ENCODE measurements around the gene KITLG. TPM values are rescaled to one million over a fixed set of nuclear protein-coding genes. Genes with fewer than 3 reads are reported as not detected.
"Not testable (repeated sequence)": the region's sequence is repeated elsewhere in the genome, so short reads cannot be mapped to it uniquely, and the experiment has no call there.

KITLG gene
- total and polyA plus RNA-seq, 2 of the 8 experiments (the other 6 are each of a cell fraction or from before 2014, with no cell fraction given), result 1.3 to 7.8 TPM

DNA sequence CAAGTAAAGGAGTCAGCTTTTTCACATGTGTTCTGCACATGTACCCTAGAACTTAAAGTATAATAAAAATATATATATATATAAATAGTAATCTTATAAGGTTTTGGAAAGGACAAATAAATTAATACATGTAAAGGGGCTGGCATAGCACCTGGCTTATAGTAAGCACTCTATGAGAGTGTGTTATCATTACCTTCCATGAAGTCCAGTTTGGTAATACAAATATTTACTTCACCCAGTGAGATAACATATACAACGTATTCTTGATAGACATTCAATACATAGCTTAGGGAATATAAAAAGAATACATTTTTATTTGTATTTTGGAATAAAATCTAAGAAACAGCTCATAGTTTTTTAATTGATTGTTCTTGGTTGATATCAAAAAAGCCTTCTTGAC lies 47.8 kb upstream of the KITLG start:
- H4K8ac ChIP-seq (ENCODE audit: extremely low read depth, insufficient read depth, low read length); H4K91ac ChIP-seq (replicated peaks; ENCODE audit: insufficient read length, low read length); H2BK120ac ChIP-seq (replicated peaks; ENCODE audit: low read depth, low read length); H3K23ac ChIP-seq (ENCODE audit: insufficient read length); H2BK5ac ChIP-seq (ENCODE audit: low read depth, low read length); H3K9ac ChIP-seq (replicated peaks in 1 of 4; ENCODE audit: extremely low read depth in 1 of 4, low read depth in 3 of 4, low read length in 3 of 4); DNase-seq (ENCODE audit: low read depth in 1 of 2, low spot score in 2 of 2); H2AK5ac ChIP-seq (ENCODE audit: low read depth, low read length); H3K4ac ChIP-seq (replicated peaks; ENCODE audit: insufficient read length, low read depth, low read length); H2AFZ ChIP-seq (ENCODE audit: low read length); H3K4me1 ChIP-seq (replicated peaks in 1 of 4; ENCODE audit: control insufficient read depth in 3 of 4, insufficient read depth in 4 of 4, low read length in 3 of 4); H4K20me1 ChIP-seq (replicated peaks in 1 of 2; ENCODE audit: control insufficient read depth in 1 of 2, insufficient read depth in 2 of 2, low read length in 2 of 2); H3K14ac ChIP-seq (ENCODE audit: insufficient read length); H3K36me3 ChIP-seq (ENCODE audit: control insufficient read depth in 2 of 4, insufficient read depth in 4 of 4, low read length in 3 of 4); H2BK12ac ChIP-seq (ENCODE audit: low read depth, low read length); H3K4me3 ChIP-seq (ENCODE audit: extremely low read depth in 1 of 4, insufficient read depth in 2 of 4, low read depth in 3 of 4, low read length in 4 of 4); H3K27ac ChIP-seq (ENCODE audit: low read depth, low read length); FAIRE-seq; H4K5ac ChIP-seq (ENCODE audit: insufficient read length, low read depth, low read length); POLR2A ChIA-PET (ENCODE audit: partially characterized antibody); H2BK20ac ChIP-seq (ENCODE audit: low read length); H3K23me2 ChIP-seq (ENCODE audit: low read depth, low read length); H3K27me3 ChIP-seq (replicated peaks in 1 of 4; ENCODE audit: control insufficient read depth in 3 of 4, extremely low read depth in 1 of 4, insufficient read depth in 3 of 4, low read length in 3 of 4); H3K18ac ChIP-seq (ENCODE audit: extremely low read depth, low read length); H3K79me2 ChIP-seq (ENCODE audit: control insufficient read depth in 1 of 2, insufficient read depth in 2 of 2, low read length in 2 of 2); H3K56ac ChIP-seq (replicated peaks; ENCODE audit: insufficient read length, low read depth, low read length); H3K9me3 ChIP-seq (ENCODE audit: insufficient read depth in 2 of 2, low read depth in 1 of 2, low read length in 1 of 2); H3K79me1 ChIP-seq (ENCODE audit: low read depth, low read length); H2BK15ac ChIP-seq (ENCODE audit: low read length); H3K4me2 ChIP-seq (ENCODE audit: insufficient read depth in 1 of 2, low read depth in 2 of 2, low read length in 2 of 2): not testable (repeated sequence)
- WGBS, 2 experiments (ENCODE audit: extremely low coverage in 1 of 2, insufficient coverage in 1 of 2, insufficient read length in 1 of 2, insufficient replicate concordance in 2 of 2, low coverage in 1 of 2, low lambda C conversion rate in 2 of 2, missing lambda C conversion rate in 1 of 2), result 92% methylated on average over 1 of the region's 1 CpG; no CpG with 5 or more reads in 1 of the 2 experiments
- CTCF ChIA-PET (ENCODE audit: partially characterized antibody), result interaction anchor here (1.4 kb wide), 1 partner anchor 11 kb away, joined by 3 read pairs; no protein-coding TSS in a partner anchor
